Activated naive CD8-positive, alpha-beta T cell treated with anti-CD3 and anti-CD28 coated beads for 36 hours (primary cell): ENCODE data around the gene DPH2. TPM values are rescaled to one million over a fixed set of nuclear protein-coding genes. Genes with fewer than 3 reads are reported as not detected.

Experiments used
- DNase-seq: peaks from one replicate; pipeline ENCODE4 v3.0.0; 2021
- H3K27ac Mint-ChIP-seq: one replicate; pipeline ENCODE4 v1.8.0; 2022; ENCODE audit warnings: mild to moderate bottlenecking, moderate library complexity, mixed read lengths
- H3K27me3 Mint-ChIP-seq: one replicate; pipeline ENCODE4 v1.8.0; 2022; ENCODE audit warnings: mild to moderate bottlenecking, mixed read lengths
- H3K36me3 Mint-ChIP-seq: one replicate; pipeline ENCODE4 v1.8.0; 2021; ENCODE audit warnings: mild to moderate bottlenecking, mixed read lengths
- H3K4me1 Mint-ChIP-seq: one replicate; pipeline ENCODE4 v1.8.0; 2021; ENCODE audit warnings: mixed read lengths
- H3K4me3 Mint-ChIP-seq: one replicate; pipeline ENCODE4 v1.8.0; 2022; ENCODE audit warnings: mild to moderate bottlenecking, moderate library complexity, mixed read lengths
- H3K9me3 Mint-ChIP-seq: one replicate; pipeline ENCODE4 v1.8.0; 2022; ENCODE audit warnings: mixed read lengths
- total RNA-seq, 2 experiments: library from RNA; stranded (reverse); gene quantifications; one replicate each; pipeline ENCODE4 v1.2.3, GENCODE V29; 2021

The DPH2 gene
- total RNA-seq, 2 experiments from 2014 or later, result 65.2 to 66.7 TPM

- Mint-ChIP-seq H3K27ac (no peak overlapping the region), H3K9me3 (no peaks in the 10 kb centered on the region), H3K4me1 (peaks cover 15% of the 10 kb centered on the region), H3K4me3 (no peak overlapping the region), H3K36me3 (peaks cover under 1% of the 10 kb centered on the region), H3K27me3 (no peaks in the 10 kb centered on the region)
- no peak for DNase-seq
These were observed 17.0 kb upstream of the DPH2 start for GRCh38 chr1:43952731-43953346.

- Mint-ChIP-seq H3K36me3 (peaks cover 4% of the 10 kb centered on the region), H3K9me3 (no peaks in the 10 kb centered on the region), H3K4me3 (no peak overlapping the region), H3K4me1 (peaks cover 11% of the 10 kb centered on the region), H3K27ac (no peak overlapping the region), H3K27me3 (no peaks in the 10 kb centered on the region)
- DNase-seq, result no peak
These were observed 16.4 kb upstream of the DPH2 start for GRCh38 chr1:43953361-43953760.

- Mint-ChIP-seq H3K27me3 (no peaks in the 10 kb centered on the region), H3K36me3 (peaks cover 5% of the 10 kb centered on the region), H3K27ac (no peak overlapping the region), H3K9me3 (no peaks in the 10 kb centered on the region), H3K4me3 (no peak overlapping the region), H3K4me1 (peaks cover 9% of the 10 kb centered on the region)
- DNase-seq, result no peak
These were observed 15.8 kb upstream of the DPH2 start for GRCh38 chr1:43954036-43954435.

GRCh38 chr1:43956234-43956633, 13.6 kb upstream of the DPH2 start:
- no peak for DNase-seq
- no peaks in the 10 kb centered on the region for H3K9me3 Mint-ChIP-seq
- H3K4me3 Mint-ChIP-seq, result no peak overlapping the region
- peaks cover 7% of the 10 kb centered on the region for H3K4me1 Mint-ChIP-seq
- no peak overlapping the region for H3K27ac Mint-ChIP-seq
- no peaks in the 10 kb centered on the region for H3K27me3 Mint-ChIP-seq
- peaks cover 5% of the 10 kb centered on the region for H3K36me3 Mint-ChIP-seq

GRCh38 chr1:43957407-43958040, 12.3 kb upstream of the DPH2 start:
- H3K27ac Mint-ChIP-seq, result no peak overlapping the region
- DNase-seq, result no peak
- no peak overlapping the region for H3K4me3 Mint-ChIP-seq
- no peaks in the 10 kb centered on the region for H3K27me3 Mint-ChIP-seq
- H3K4me1 Mint-ChIP-seq, result no peaks in the 10 kb centered on the region
- peaks cover 9% of the 10 kb centered on the region for H3K36me3 Mint-ChIP-seq
- H3K9me3 Mint-ChIP-seq, result no peaks in the 10 kb centered on the region

GRCh38 chr1:43958351-43959255, 11.2 kb upstream of the DPH2 start:
- H3K4me3 Mint-ChIP-seq, result no peak overlapping the region
- H3K4me1 Mint-ChIP-seq, result no peaks in the 10 kb centered on the region
- H3K36me3 Mint-ChIP-seq, result peaks cover 9% of the 10 kb centered on the region

GRCh38 chr1:43960798-43961197, 9.0 kb upstream of the DPH2 start:
- Mint-ChIP-seq H3K27ac (no peak overlapping the region), H3K4me1 (no peaks in the 10 kb centered on the region), H3K27me3 (no peaks in the 10 kb centered on the region), H3K4me3 (no peak overlapping the region), H3K9me3 (no peaks in the 10 kb centered on the region), H3K36me3 (peaks cover 9% of the 10 kb centered on the region)
- DNase-seq, result no peak

More at GRCh38 chr1:43958351-43959255, 11.2 kb upstream of the DPH2 start:
- no peaks in the 10 kb centered on the region for H3K27me3 Mint-ChIP-seq
- DNase-seq, result no peak
- no peak overlapping the region for H3K27ac Mint-ChIP-seq
- H3K9me3 Mint-ChIP-seq, result no peaks in the 10 kb centered on the region

GRCh38 chr1:43961692-43962091, 8.1 kb upstream of the DPH2 start:
- Mint-ChIP-seq H3K27me3 (no peaks in the 10 kb centered on the region), H3K9me3 (no peaks in the 10 kb centered on the region), H3K4me3 (no peak overlapping the region), H3K36me3 (peaks cover 9% of the 10 kb centered on the region), H3K4me1 (no peaks in the 10 kb centered on the region), H3K27ac (no peak overlapping the region)
- no peak for DNase-seq

GRCh38 chr1:43962324-43962723, 7.5 kb upstream of the DPH2 start:
- Mint-ChIP-seq H3K36me3 (peaks cover 9% of the 10 kb centered on the region), H3K9me3 (no peaks in the 10 kb centered on the region), H3K27me3 (no peaks in the 10 kb centered on the region), H3K4me1 (no peaks in the 10 kb centered on the region), H3K4me3 (no peak overlapping the region), H3K27ac (no peak overlapping the region)
- no peak for DNase-seq

- Mint-ChIP-seq H3K36me3 (peaks cover 11% of the 10 kb centered on the region), H3K27ac (no peak overlapping the region), H3K4me1 (no peaks in the 10 kb centered on the region), H3K4me3 (no peak overlapping the region), H3K27me3 (no peaks in the 10 kb centered on the region), H3K9me3 (no peaks in the 10 kb centered on the region)
- no peak for DNase-seq
These were observed 6.8 kb upstream of the DPH2 start for GRCh38 chr1:43963006-43963405.

- H3K36me3 Mint-ChIP-seq, result peaks cover 8% of the 10 kb centered on the region
- H3K27ac Mint-ChIP-seq, result no peak overlapping the region
- H3K4me3 Mint-ChIP-seq, result no peak overlapping the region
- no peaks in the 10 kb centered on the region for H3K4me1 Mint-ChIP-seq
- no peaks in the 10 kb centered on the region for H3K27me3 Mint-ChIP-seq
- no peaks in the 10 kb centered on the region for H3K9me3 Mint-ChIP-seq
- no peak for DNase-seq
These were observed 5.9 kb upstream of the DPH2 start for GRCh38 chr1:43963890-43964289.

- H3K27me3 Mint-ChIP-seq, result no peaks in the 10 kb centered on the region
- H3K27ac Mint-ChIP-seq, result no peak overlapping the region
- no peaks in the 10 kb centered on the region for H3K9me3 Mint-ChIP-seq
- H3K36me3 Mint-ChIP-seq, result peaks cover 10% of the 10 kb centered on the region
- H3K4me3 Mint-ChIP-seq, result no peak overlapping the region
- H3K4me1 Mint-ChIP-seq, result peaks cover 4% of the 10 kb centered on the region
- no peak for DNase-seq
These were observed 4.5 kb upstream of the DPH2 start for GRCh38 chr1:43965316-43965715.

GRCh38 chr1:43968348-43968948, 1.4 kb upstream of the DPH2 start:
- Mint-ChIP-seq H3K27ac (no peak overlapping the region), H3K36me3 (peaks cover 16% of the 10 kb centered on the region)

GRCh38 chr1:43969416-43969745, 429 bp upstream of the DPH2 start:
- H3K36me3 Mint-ChIP-seq, result peaks cover 22% of the 10 kb centered on the region
- H3K27ac Mint-ChIP-seq, result no peak overlapping the region
- H3K4me3 Mint-ChIP-seq, result peak overlapping the region; percentile 64
- H3K27me3 Mint-ChIP-seq, result no peaks in the 10 kb centered on the region
- DNase-seq, result no peak
- H3K4me1 Mint-ChIP-seq, result peaks cover 26% of the 10 kb centered on the region
- H3K9me3 Mint-ChIP-seq, result no peaks in the 10 kb centered on the region

More at GRCh38 chr1:43968348-43968948, 1.4 kb upstream of the DPH2 start:
- Mint-ChIP-seq H3K4me3 (no peak overlapping the region), H3K9me3 (no peaks in the 10 kb centered on the region), H3K4me1 (peaks cover 18% of the 10 kb centered on the region), H3K27me3 (no peaks in the 10 kb centered on the region)
- no peak for DNase-seq

- H3K4me3 Mint-ChIP-seq, result peak overlapping the region; percentile 93
- H3K4me1 Mint-ChIP-seq, result peaks cover 27% of the 10 kb centered on the region
- no peaks in the 10 kb centered on the region for H3K27me3 Mint-ChIP-seq
- no peak for DNase-seq
- H3K27ac Mint-ChIP-seq, result peak overlapping the region; percentile 88
- H3K36me3 Mint-ChIP-seq, result peaks cover 22% of the 10 kb centered on the region
- no peaks in the 10 kb centered on the region for H3K9me3 Mint-ChIP-seq
These were observed 692 bp downstream of the DPH2 start for GRCh38 chr1:43970502-43970901.
